ENCODE data around the gene SPAG5. TPM values are rescaled to one million over a fixed set of nuclear protein-coding genes. Genes with fewer than 3 reads are reported as not detected.

The SPAG5 gene
- total RNA-seq, 1 donor: 31.8 TPM

GRCh38 chr17:28641579-28641978 lies 42.8 kb upstream of the SPAG5 start:
- no peak for TF ChIP-seq CTCF (IDR thresholded peaks at IDR 0.05; ENCODE audit: insufficient read depth, low read length)
- DNase-seq (ENCODE audit: low read depth): no peak
- H3K4me3 ChIP-seq (ENCODE audit: low read depth, low read length): no peak overlapping the region

GRCh38 chr17:28635506-28635905 lies 36.7 kb upstream of the SPAG5 start:
- no peak for DNase-seq (ENCODE audit: low read depth)
- TF ChIP-seq CTCF (IDR thresholded peaks at IDR 0.05; ENCODE audit: insufficient read depth, low read length): no peak

GRCh38 chr17:28634206-28634865 lies 35.5 kb upstream of the SPAG5 start:
- no peak for TF ChIP-seq CTCF (IDR thresholded peaks at IDR 0.05; ENCODE audit: insufficient read depth, low read length)
- DNase-seq (ENCODE audit: low read depth): no peak

More at GRCh38 chr17:28635506-28635905, 36.7 kb upstream of the SPAG5 start:
- no peak overlapping the region for H3K4me3 ChIP-seq (ENCODE audit: low read depth, low read length)

GRCh38 chr17:28626818-28627217 lies 28.0 kb upstream of the SPAG5 start:
- TF ChIP-seq CTCF (IDR thresholded peaks at IDR 0.05; ENCODE audit: insufficient read depth, low read length): no peak

More at GRCh38 chr17:28634206-28634865, 35.5 kb upstream of the SPAG5 start:
- no peak overlapping the region for H3K4me3 ChIP-seq (ENCODE audit: low read depth, low read length)

GRCh38 chr17:28624148-28624547 lies 25.3 kb upstream of the SPAG5 start:
- TF ChIP-seq CTCF (IDR thresholded peaks at IDR 0.05; ENCODE audit: insufficient read depth, low read length): no peak

More at GRCh38 chr17:28626818-28627217, 28.0 kb upstream of the SPAG5 start:
- no peak for DNase-seq (ENCODE audit: low read depth)
- H3K4me3 ChIP-seq (ENCODE audit: low read depth, low read length): no peak overlapping the region

GRCh38 chr17:28623696-28624095 lies 24.9 kb upstream of the SPAG5 start:
- DNase-seq (ENCODE audit: low read depth): no peak
- no peak overlapping the region for H3K4me3 ChIP-seq (ENCODE audit: low read depth, low read length)
- TF ChIP-seq CTCF (IDR thresholded peaks at IDR 0.05; ENCODE audit: insufficient read depth, low read length): no peak

More at GRCh38 chr17:28624148-28624547, 25.3 kb upstream of the SPAG5 start:
- DNase-seq (ENCODE audit: low read depth): no peak
- no peak overlapping the region for H3K4me3 ChIP-seq (ENCODE audit: low read depth, low read length)

- no peak for TF ChIP-seq CTCF (IDR thresholded peaks at IDR 0.05; ENCODE audit: insufficient read depth, low read length)
- H3K4me3 ChIP-seq (ENCODE audit: low read depth, low read length): no peak overlapping the region
- DNase-seq (ENCODE audit: low read depth): no peak
Measured at GRCh38 chr17:28622186-28622585, 23.4 kb upstream of the SPAG5 start.

All from fibroblast of the aortic adventitia (primary cell).